NOMO-1 treated with dmso at 0.1 percent for 144 hours (cell line): ENCODE measurements around the gene ARMC7.
A peak's percentile ranks its signal among the peaks of the same experiment; 100 is the strongest.
"Not testable (repeated sequence)": the region's sequence is repeated elsewhere in the genome, so short reads cannot be mapped to it uniquely, and the experiment has no call there.

Experiments
- DNase-seq: peaks from one replicate; lab custom pipeline; 2025; ENCODE audit not compliant: unreplicated experiment; lab: John Stamatoyannopoulos, UW

ARMC7 gene

DNA sequence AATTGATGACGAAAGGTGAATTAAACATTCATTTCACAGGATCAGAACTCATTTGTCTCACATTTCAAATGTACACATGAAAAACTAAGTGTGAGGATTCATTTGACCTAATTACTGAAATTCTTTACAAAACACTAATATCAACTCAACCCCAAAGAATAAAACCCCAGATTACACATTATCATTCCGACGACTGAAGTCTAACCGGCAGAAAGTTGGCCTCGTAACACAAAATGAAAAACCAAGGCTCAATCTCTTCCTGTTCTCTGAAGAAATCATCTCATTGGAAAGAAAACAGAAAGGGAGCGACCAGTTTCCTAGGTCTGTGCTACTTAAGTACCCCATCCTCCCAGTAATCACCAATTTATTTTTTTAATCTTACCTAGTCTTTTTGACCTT lies 42.8 kb downstream of the ARMC7 start:
- no peak for DNase-seq

DNA sequence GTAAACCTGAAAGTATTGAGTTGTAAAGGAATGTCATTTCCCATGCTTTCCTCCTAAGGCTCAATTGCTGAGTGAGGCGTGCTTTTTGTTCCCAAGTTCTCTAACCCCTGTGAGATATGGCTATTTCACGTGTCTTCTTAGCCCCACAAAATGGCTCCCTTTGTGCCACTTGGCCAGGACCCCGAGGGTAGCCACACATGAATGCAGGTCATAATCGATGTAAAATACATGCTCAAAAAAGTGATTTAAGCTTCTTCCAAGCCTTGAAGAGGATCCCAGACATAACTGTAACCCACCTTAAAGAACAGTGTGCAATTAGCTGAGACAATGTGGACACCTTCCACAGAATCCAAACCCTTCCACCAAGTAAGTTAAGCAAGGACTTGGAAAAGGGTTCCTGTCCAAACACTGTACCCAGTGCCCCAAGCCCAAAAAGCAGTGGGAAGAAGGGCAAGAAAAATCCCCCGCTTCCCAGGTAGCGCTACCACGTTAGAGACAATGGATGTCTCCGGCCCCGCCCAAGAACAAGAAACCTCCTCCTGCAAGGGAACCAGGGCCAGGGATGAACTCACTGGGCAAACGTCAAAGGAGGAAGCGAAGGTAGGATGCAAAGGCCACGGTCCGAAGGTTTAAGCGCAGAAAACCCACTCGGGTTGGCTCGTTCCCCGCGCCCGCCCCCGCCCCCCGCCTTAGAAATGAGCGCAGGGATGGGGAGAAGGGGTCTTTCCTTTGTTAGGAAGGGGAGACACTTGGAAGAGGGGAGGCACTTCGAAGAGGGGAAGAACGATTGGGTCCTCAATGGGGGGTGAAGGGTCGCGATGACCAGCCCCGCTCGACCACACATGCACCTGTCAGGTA lies 43.4 kb downstream of the ARMC7 start:
- DNase-seq, result peak; percentile 40

DNA sequence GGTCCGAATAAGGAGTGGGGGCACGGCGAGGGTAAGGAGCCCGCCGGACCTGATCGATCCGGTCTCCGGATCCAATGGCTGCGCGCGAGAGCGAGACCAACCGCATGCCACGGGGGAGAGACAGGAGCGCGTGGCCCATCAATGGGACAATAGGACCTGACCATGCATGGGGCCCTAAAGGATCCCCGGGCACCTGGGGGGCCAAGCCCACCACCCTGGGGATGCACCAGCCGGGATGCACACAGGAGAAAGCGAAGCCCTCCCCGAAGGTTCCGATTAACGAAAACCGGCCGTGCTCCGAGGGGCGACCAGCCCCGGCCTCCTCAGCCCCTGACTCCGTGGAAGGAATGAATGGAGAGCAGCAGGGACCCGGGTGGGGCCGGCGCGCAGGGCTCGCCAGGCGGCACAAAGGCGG lies 44.0 kb downstream of the ARMC7 start:
- no peak for DNase-seq

DNA sequence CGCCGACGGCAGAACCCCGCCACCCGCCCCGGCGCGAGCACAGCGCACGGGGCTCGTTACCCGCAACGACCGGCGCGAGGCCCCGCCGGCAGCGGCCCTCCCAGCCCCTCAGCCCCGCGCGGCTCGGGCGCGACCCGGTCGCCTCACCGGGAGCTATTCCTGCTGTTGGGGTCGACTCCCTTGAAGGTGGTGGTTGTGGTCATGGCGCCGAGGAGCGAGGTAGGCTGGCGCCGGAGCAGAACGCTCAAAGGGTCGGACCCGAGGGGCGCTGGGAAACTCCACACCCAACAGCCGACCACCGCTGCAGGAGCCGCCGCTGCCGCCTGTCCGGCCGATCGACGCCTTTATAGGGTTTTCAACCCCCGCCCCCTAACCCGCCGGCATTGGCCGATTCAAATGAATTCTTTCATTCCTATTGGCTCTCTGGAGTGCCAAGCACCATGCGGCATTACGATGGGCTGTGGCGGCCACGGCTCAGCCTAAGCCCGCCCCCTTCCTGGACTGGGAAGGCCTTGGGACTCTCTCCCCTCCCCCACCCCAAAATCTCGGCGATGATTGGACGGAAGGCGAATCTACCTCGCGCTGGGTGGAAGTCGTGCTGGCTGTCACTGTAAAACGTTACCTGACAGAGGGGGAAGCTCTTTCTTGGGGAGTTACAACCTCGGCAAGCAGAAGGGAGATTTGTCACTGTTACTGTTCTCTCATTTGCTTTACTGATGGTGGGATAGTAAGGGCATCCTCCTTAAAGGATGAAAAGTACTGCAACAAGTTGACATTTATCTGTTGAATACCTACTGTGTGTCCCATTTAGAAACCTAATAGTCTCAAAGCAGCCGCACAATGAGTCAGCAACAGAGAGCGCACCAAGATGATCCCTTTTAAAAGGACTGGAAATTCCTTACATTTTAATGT lies 44.7 kb downstream of the ARMC7 start, which contains the start of gene JPT1:
JPT1 (minus strand) TSS at position 318 of the 912 bp plus-strand sequence; CDS start at position 203, 115 bp downstream.
- DNase-seq, result peak; percentile 95

DNA sequence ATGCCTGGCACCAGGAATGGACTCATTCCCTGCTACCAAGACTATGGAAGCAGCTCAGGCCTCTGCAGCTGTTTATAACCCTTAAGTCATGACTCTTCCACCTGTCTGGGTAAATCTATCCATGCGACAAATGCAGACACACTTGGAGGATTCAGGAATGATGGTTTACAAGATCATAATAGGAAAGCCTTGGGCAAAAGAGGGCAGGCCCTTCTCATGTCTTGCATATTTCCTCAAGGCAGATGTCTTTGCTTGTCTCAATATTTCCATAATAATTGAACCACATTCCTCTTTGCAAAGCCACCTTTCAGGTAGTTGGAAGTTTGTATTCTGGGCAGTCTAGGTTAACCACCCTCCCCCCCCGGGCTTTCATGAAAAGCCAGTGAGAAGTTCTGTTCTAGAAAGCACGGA lies 45.4 kb downstream of the ARMC7 start:
- no peak for DNase-seq

DNA sequence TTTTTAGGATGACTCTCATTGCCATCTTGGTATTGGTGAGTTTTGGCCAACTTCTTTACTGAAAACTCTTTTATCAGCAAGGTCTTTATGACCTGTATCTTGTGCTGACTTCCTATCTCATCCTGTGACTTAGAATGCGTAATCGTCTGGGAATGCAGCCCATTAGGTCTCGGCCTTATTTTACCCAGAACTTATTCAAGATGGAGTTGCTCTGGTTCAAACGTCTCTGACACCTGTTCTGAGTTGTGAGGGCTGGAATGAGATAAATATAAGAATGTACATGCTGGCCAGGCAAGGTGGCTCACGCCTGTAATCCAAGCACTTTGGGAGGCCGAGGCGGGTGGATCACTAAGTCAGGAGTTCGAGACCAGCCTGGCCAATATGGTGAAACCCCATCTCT lies 48.7 kb downstream of the ARMC7 start:
- DNase-seq, result not testable (repeated sequence)

DNA sequence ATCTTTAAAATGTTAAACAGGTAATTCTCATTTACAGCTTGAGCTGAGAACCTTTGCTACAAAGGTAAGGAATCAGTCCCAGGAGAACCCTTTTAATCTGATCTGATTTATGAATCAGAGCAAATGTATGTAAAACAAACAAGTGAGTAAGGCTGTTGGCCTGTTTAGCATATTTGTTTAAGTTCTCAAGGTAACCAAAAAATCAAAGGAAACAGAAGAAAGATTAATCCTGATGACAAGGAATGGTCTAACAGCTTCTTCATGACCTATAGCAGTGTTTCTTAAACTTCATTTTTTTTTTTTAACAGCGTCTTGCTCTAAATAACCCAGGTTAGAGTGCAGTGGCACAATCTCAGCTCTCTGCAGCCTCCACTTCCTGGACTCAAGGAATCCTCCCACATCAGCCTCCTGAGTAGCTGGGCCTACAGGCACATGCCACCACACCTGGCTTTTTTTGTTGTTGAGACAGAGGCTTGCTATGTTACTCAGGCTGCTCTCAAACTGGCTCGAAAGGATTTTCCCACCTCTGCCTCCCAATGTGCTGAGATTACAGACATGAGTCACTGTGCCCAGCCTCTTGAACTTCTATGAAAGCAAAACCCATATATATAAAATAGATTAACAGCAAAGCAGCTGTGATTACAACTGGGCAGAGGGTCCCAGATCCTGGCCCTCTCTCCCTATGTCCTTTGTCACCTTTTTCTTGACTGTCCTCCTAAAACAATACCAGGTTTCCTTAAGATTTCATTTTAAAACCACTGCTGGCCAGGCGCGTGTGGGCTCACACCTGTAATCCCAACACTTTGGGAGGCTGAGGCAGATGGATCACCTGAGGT lies 49.6 kb downstream of the ARMC7 start:
- no peak for DNase-seq

DNA sequence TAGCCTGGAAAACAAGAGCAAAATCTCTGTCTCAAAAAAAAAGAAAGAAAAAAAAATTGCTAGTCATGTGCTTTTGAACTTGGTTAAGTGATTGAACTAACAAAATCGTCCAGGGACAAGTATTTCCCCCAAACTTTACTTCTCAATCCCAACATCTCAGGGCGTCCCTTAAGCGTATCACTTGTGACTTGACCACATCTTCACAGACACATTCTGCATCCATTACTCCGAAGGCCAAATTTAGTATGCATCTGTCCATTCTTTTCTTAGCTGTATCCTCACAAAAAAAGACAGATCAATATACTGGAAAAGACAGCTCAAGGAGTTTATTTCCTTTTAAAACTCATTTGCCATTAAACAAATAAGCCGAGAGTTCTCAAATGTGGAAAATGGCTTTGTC lies 50.4 kb downstream of the ARMC7 start:
- DNase-seq, result no peak

DNA sequence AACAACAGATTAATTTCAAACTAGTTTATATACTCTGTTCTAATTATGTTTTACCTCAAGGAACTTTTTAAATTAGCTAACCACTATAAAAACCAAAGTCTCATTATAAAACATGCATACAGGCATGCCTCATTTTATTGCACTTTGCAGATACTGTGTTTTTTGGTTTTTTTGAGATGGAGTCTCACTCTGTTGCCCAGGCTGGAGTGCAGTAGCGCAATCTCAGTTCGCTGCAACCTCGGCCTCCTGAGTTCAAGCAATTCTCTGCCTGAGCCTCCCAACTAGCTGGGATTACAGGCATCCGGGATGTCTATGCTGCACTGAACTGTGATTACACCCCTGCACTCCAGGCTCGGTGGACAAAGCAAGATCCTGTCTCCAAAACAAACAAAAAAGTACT lies 53.3 kb downstream of the ARMC7 start:
- DNase-seq, result no peak

DNA sequence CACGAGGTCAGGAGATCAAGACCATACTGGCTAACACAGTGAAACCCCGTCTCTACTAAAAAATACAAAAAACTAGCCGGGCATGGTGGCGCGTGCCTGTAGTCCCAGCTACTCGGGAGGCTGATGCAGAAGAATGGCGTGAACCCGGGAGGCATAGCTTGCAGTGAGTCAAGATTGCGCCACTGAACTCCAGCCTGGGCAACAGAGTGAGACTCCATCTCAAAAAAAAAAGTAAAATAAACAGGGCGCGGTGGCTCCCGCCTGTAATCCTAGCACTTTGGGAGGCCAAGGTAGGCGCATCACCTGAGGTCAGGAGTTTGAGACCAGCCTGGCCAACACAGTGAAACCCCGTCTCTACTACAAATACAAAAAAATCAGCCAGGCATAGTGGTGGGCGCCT lies 54.8 kb downstream of the ARMC7 start:
- DNase-seq, result not testable (repeated sequence)

DNA sequence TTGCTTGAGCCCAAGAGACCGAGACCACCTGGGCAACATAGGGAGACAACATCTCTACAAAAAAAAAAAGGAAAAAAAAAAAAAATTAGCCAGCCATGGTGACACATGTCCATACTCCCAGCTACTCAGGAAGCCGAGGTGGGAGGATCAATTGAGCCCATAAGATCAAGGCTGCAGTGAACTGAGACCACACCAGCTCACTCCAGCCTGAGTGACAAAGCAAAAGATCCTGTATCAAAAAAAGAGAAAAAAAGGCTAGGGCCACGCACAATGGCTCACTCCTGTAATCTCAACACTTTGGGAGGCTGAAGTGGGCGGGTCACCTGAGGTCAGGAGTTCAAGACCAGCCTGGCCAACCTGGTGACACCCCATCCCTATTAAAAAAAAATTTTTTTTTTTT lies 59.2 kb downstream of the ARMC7 start:
- DNase-seq, result no peak

DNA sequence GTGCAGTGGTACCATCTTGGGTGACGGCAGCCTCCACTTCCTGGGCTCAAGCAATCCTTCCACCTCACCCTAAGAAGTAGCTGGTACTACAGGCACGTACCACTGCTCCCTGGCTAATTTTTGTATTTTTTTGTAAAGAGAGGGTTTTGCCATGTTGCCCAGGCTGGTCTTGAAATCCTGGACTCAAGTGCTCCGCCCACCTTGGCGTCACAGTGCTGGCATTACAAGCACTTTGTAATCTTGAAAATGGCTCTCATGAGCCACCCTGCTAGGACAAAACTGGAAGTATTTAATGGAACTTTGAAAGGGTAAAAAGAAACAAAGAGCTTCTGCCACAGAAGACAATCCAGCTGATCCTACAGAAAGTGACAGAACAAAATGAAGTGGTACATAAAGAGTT lies 63.8 kb downstream of the ARMC7 start:
- DNase-seq, result no peak

DNA sequence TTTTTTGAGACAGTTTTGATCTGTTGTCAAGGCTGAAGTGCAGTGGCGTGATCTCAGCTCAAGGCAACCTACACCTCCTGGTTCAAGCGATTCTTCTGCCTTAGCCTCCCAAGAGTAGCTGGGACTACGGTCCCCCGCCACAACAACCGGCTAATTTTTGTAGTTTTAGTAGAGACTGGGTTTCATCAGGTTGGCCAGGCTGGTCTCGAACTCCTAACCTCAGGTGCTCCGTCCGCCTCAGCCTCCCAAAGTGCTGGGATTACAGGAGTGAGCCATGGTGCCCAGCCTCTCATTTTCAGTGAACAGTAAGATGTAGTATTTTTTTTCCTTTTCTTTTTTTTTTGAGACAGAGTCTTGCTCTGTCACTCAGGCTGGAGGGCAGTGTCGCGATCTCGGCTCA lies 65.2 kb downstream of the ARMC7 start:
- DNase-seq, result no peak

DNA sequence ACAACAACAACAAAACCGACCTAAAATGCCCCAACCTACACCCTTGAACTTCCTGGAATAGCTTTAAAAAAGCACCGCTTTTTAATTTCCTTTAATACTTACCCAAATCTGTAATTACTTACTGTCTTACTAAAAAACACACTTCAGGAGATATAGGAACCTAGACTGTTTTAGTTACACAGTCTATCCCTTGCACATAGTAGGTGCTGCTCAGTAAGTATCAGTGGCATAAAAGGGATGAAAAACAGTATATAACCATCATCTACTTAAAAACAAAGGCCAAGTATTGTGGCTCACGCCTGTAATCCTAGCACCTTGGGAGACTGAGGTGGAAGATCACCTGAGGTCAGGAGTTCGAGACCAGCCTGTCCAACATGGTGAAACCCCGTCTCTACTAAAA lies 66.9 kb downstream of the ARMC7 start:
- no peak for DNase-seq

DNA sequence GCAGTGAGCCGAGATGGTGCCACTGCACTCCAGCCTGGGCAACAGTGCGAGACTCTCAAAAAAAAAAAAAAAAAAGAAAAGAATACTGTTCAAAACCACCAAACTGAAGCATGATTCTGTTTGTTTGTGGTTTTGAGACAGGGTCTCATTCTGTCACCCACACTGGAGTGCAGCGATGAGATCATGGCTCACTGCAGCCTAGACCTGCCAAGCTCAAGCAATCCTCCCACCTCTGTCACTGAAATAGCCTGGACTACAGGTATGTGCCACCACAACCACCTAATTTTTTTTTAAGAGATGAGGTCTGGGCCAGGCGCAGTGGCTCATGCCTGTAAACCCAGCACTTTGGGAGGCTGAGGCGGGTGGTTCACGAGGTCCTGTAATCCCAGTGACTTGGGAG lies 68.7 kb downstream of the ARMC7 start:
- DNase-seq, result no peak
